ENCODE data around the gene SLIT3. TPM values are rescaled to one million over a fixed set of nuclear protein-coding genes. Genes with fewer than 3 reads are reported as not detected.
"Not testable (repeated sequence)": the region's sequence is repeated elsewhere in the genome, so short reads cannot be mapped to it uniquely, and the experiment has no call there.

The SLIT3 gene
- total and polyA plus RNA-seq, 2 experiments from 2014 or later, result 0.59 to 0.71 TPM

- Mint-ChIP-seq H3K27ac (no peak overlapping the region), H3K36me3 (ENCODE audit: low read depth) (peaks cover 3% of the 10 kb centered on the region; the same call in 1 of the 3 replicates), H3K27me3 (ENCODE audit: insufficient read depth, low read depth, poor library complexity) (peaks cover 4% of the 10 kb centered on the region), H3K4me3 (no peak overlapping the region), H3K9me3 (peaks cover 4% of the 10 kb centered on the region; the same call in 1 of the 3 replicates), H3K4me1 (peaks cover 8% of the 10 kb centered on the region; the same call in 2 of the 3 replicates)
- H3K9me2 ChIP-seq (ENCODE audit: insufficient read depth), result peaks cover 5% of the 10 kb centered on the region
- no peaks in the 10 kb centered on the region for H4K20me1 ChIP-seq (replicated peaks; ENCODE audit: insufficient read depth)
- H3K27me3 ChIP-seq (ENCODE audit: insufficient read depth), result no peaks in the 10 kb centered on the region
- DNase-seq (ENCODE audit: low spot score), result no peak
- no peak overlapping the region for H3K4me2 ChIP-seq
- H3K4me1 ChIP-seq (ENCODE audit: insufficient read depth), result no peaks in the 10 kb centered on the region
- TF ChIP-seq EZH2 (IDR thresholded peaks at IDR 0.05; ENCODE audit: low read depth, unreplicated experiment), result no peak
- no peak for ATAC-seq
- H3F3A ChIP-seq (replicated peaks; ENCODE audit: low read depth), result no peaks in the 10 kb centered on the region
- no peaks in the 10 kb centered on the region for H3K79me2 ChIP-seq (replicated peaks; ENCODE audit: insufficient read depth)
- H2AFZ ChIP-seq, result no peak overlapping the region
- H3K27ac ChIP-seq (ENCODE audit: low read depth), result no peak overlapping the region
- H3K36me3 ChIP-seq (ENCODE audit: insufficient read depth), result no peaks in the 10 kb centered on the region
- H3K4me3 ChIP-seq, result no peak overlapping the region
Measured at GRCh38 chr5:169112016-169112415, 188.9 kb downstream of the SLIT3 start.

- Histone ChIP-seq H3K27me3 (ENCODE audit: insufficient read depth) (no peaks in the 10 kb centered on the region), H3K36me3 (ENCODE audit: insufficient read depth) (no peaks in the 10 kb centered on the region), H3K9me2 (ENCODE audit: insufficient read depth) (peaks cover 5% of the 10 kb centered on the region; the same call in 1 of the 2 replicates), H3K4me2 (no peak overlapping the region), H3K4me3 (no peak overlapping the region), H3K4me1 (ENCODE audit: insufficient read depth) (no peaks in the 10 kb centered on the region), H3K27ac (ENCODE audit: low read depth) (no peak overlapping the region), H3F3A (replicated peaks; ENCODE audit: low read depth) (no peaks in the 10 kb centered on the region), H3K79me2 (replicated peaks; ENCODE audit: insufficient read depth) (no peaks in the 10 kb centered on the region), H4K20me1 (replicated peaks; ENCODE audit: insufficient read depth) (no peaks in the 10 kb centered on the region), H2AFZ (no peak overlapping the region)
- TF ChIP-seq POLR2AphosphoS5 (IDR thresholded peaks at IDR 0.05; ENCODE audit: low read depth), result no peak
- TF ChIP-seq JUNB (IDR thresholded peaks at IDR 0.05; ENCODE audit: unreplicated experiment), result no peak
- TF ChIP-seq ZNF331 (CRISPR knock-in tag; IDR thresholded peaks at IDR 0.05; ENCODE audit: low read depth), result no peak
- no peak for TF ChIP-seq CTCF (conservative IDR thresholded peaks at IDR 0.05; ENCODE audit: low read depth in 2 of 2)
- Mint-ChIP-seq H3K27me3 (ENCODE audit: insufficient read depth, low read depth, poor library complexity) (peaks cover 8% of the 10 kb centered on the region), H3K36me3 (ENCODE audit: low read depth) (peaks cover 3% of the 10 kb centered on the region; the same call in 1 of the 3 replicates), H3K4me1 (peaks cover 3% of the 10 kb centered on the region; the same call in 2 of the 3 replicates), H3K9me3 (peaks cover 4% of the 10 kb centered on the region; the same call in 1 of the 3 replicates), H3K4me3 (no peak overlapping the region), H3K27ac (no peak overlapping the region)
- ATAC-seq, result peak; percentile 45
- DNase-seq (ENCODE audit: low spot score), result no peak
Measured at GRCh38 chr5:169106911-169107706, 193.8 kb downstream of the SLIT3 start.

GRCh38 chr5:169105582-169105981, 195.4 kb downstream of the SLIT3 start:
- not testable (repeated sequence) for H3K4me1 ChIP-seq (ENCODE audit: insufficient read depth); H2AFZ ChIP-seq; H3K36me3 ChIP-seq (ENCODE audit: insufficient read depth); H3K4me1 Mint-ChIP-seq; H3K9me2 ChIP-seq (ENCODE audit: insufficient read depth); H3K36me3 Mint-ChIP-seq (ENCODE audit: low read depth); H4K20me1 ChIP-seq (replicated peaks; ENCODE audit: insufficient read depth); H3K27ac Mint-ChIP-seq; H3K27me3 ChIP-seq (ENCODE audit: insufficient read depth); DNase-seq (ENCODE audit: low spot score); H3K27ac ChIP-seq (ENCODE audit: low read depth); ATAC-seq; H3F3A ChIP-seq (replicated peaks; ENCODE audit: low read depth); H3K4me3 Mint-ChIP-seq; H3K4me2 ChIP-seq; H3K79me2 ChIP-seq (replicated peaks; ENCODE audit: insufficient read depth); H3K27me3 Mint-ChIP-seq (ENCODE audit: insufficient read depth, low read depth, poor library complexity); H3K4me3 ChIP-seq; H3K9me3 Mint-ChIP-seq

All from GM23338 (cell line).